Thyroid gland (tissue), 4 donors: ENCODE data around the gene KNCN. TPM values are rescaled to one million over a fixed set of nuclear protein-coding genes. Genes with fewer than 3 reads are reported as not detected.

Experiments
- DNase-seq, 2 donors: peaks; one replicate each; pipeline ENCODE4 v3.0.0-alpha.2; 2019
- H3K27ac ChIP-seq, 3 donors: fragments of 200-600 bp; sonication (generic); 1 replicate in 2 of 3; 2 replicates in 1 of 3; pipeline ENCODE4 v1.5.1; 2016 to 2019; ENCODE audit warnings: mild to moderate bottlenecking in 1 of 3, moderate library complexity in 1 of 3
- H3K27me3 ChIP-seq: fragments of 200-600 bp; sonication (generic); one replicate; pipeline ENCODE4 v1.5.1; 2019
- H3K36me3 ChIP-seq, 2 donors: fragments of 200-600 bp; sonication (generic); one replicate each; pipeline ENCODE4 v1.5.1; 2016 to 2019
- H3K4me1 ChIP-seq, 2 donors: fragments of 200-600 bp; sonication (generic); one replicate each; pipeline ENCODE4 v1.5.1; 2017 to 2019
- H3K4me3 ChIP-seq, 3 donors: fragments of 200-600 bp; sonication (generic); replicated peaks in 1 of 3; 1 replicate in 2 of 3; 2 replicates in 1 of 3; pipeline ENCODE4 v1.5.1; 2016; ENCODE audit warnings: mild to moderate bottlenecking in 1 of 3
- H3K9me3 ChIP-seq: fragments of 200-600 bp; sonication (generic); one replicate; pipeline ENCODE4 v1.5.1; 2017
- POLR2A ChIP-seq, 2 donors: fragments of 450-650 bp; IDR thresholded peaks; one replicate each; pipeline ENCODE4 v1.6.1; 2017; ENCODE audit warnings: antibody characterized with exemption in 2 of 2, mild to moderate bottlenecking in 2 of 2, moderate library complexity in 1 of 2
- WGBS, 2 donors: methylation state at CpG; one replicate each; pipeline ENCODE4 v1.1.5; 2017; 5-methylcytosine and 5-hydroxymethylcytosine counted together
- intact Hi-C: fragments of 100-400 bp; cut with DNase I; formaldehyde crosslinking; loops from one replicate; pipeline ENCODE4 v1.15.1; 2023
- total RNA-seq, 4 donors: library from RNA; depleted of rRNA; stranded (reverse); fragments of >200 nt; gene quantifications; one replicate each; pipeline ENCODE4 v1.2.3, GENCODE V29; 2016
- TF ChIP-seq, protein P1 (sequence below), 6 experiments: fragments of 200-600 bp in 3 of 6; fragments of 450-650 bp in 3 of 6; sonication (generic) in 3 of 6; IDR thresholded peaks; one replicate each; pipeline ENCODE4 v1.5.1; 2016 to 2019; ENCODE audit warnings: antibody characterized with exemption in 6 of 6, mild to moderate bottlenecking in 2 of 6, inconsistent platforms in 1 of 6, moderate library complexity in 1 of 6

KNCN gene
- total RNA-seq, 4 donors from 2014 or later = not detected

DNA sequence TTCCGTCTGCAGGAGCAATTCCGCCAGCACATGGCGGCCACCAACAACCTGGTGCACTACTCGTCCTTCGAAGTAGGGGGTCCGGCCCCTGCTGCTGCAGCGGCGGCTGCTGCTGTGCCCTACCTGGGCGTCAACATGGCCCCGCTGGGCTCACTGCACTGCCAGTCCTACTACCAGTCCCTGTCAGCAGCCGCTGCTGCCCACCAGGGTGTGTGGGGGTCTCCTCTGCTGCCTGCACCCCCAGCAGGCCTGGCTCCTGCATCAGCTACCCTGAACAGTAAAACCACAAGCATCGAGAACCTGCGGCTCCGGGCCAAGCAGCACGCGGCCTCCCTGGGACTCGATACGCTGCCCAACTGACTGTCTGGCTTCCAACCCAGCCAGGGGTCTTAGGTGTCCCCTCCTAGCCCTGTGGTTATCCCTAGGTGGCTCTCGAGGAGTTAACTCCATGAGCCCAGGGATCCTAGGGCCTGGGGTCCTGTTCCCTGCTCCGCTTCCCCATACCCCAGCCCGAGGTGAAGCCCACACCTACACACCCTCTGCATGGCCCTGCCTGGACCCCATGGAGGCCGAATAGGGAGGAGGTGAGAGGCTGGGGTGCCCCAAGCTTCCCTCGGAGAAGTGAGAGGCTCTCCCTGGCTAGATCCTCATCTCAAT, 39.2 kb downstream of the KNCN start:
- H3K27me3 ChIP-seq = no peaks in the 10 kb centered on the region
- intact Hi-C loops = no loop called here
- peaks cover 17 to 27% of the 10 kb centered on the region in 2 donors for H3K4me1 ChIP-seq
- WGBS, 2 donors = 84 to 87% methylated on average over 11 to 19 of the region's 23 CpGs
- TF ChIP-seq, protein P1, sequence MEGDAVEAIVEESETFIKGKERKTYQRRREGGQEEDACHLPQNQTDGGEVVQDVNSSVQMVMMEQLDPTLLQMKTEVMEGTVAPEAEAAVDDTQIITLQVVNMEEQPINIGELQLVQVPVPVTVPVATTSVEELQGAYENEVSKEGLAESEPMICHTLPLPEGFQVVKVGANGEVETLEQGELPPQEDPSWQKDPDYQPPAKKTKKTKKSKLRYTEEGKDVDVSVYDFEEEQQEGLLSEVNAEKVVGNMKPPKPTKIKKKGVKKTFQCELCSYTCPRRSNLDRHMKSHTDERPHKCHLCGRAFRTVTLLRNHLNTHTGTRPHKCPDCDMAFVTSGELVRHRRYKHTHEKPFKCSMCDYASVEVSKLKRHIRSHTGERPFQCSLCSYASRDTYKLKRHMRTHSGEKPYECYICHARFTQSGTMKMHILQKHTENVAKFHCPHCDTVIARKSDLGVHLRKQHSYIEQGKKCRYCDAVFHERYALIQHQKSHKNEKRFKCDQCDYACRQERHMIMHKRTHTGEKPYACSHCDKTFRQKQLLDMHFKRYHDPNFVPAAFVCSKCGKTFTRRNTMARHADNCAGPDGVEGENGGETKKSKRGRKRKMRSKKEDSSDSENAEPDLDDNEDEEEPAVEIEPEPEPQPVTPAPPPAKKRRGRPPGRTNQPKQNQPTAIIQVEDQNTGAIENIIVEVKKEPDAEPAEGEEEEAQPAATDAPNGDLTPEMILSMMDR (IDR thresholded peaks at IDR 0.05) = no peak
- TF ChIP-seq POLR2A (IDR thresholded peaks at IDR 0.05) = no peak
- no peak overlapping the region for H3K4me3 ChIP-seq
- no peak overlapping the region for H3K27ac ChIP-seq
- no peaks in the 10 kb centered on the region for H3K9me3 ChIP-seq
- H3K36me3 ChIP-seq = no peaks in the 10 kb centered on the region
- DNase-seq = no peak

- Histone ChIP-seq H3K27ac (no peak overlapping the region), H3K4me3 (no peak overlapping the region), H3K27me3 (no peaks in the 10 kb centered on the region), H3K4me1 (peaks cover 9 to 18% of the 10 kb centered on the region in 2 donors), H3K36me3 (no peaks in the 10 kb centered on the region), H3K9me3 (no peaks in the 10 kb centered on the region)
- DNase-seq = no peak
- no peak for TF ChIP-seq POLR2A (IDR thresholded peaks at IDR 0.05)
- TF ChIP-seq, protein P1 (IDR thresholded peaks at IDR 0.05) = no peak
- WGBS, 2 donors = 64 to 74% methylated on average over 6 to 8 of the region's 8 CpGs
- intact Hi-C loops = no loop called here
Measured at GRCh38 chr1:46510998-46511365, 40.5 kb downstream of the KNCN start.

GRCh38 chr1:46510341-46510997, 41.0 kb downstream of the KNCN start:
- no peak overlapping the region for H3K4me3 ChIP-seq
- H3K36me3 ChIP-seq = no peaks in the 10 kb centered on the region
- no peaks in the 10 kb centered on the region for H3K27me3 ChIP-seq
- 88 to 95% methylated on average over 18 to 19 of the region's 19 CpGs for WGBS, 2 donors
- no peaks in the 10 kb centered on the region for H3K9me3 ChIP-seq
- peaks cover 4 to 13% of the 10 kb centered on the region in 2 donors for H3K4me1 ChIP-seq
- intact Hi-C loops = no loop called here
- H3K27ac ChIP-seq = no peak overlapping the region
- no peak for DNase-seq
- no peak for TF ChIP-seq POLR2A (IDR thresholded peaks at IDR 0.05)
- TF ChIP-seq, protein P1 (IDR thresholded peaks at IDR 0.05) = no peak

GRCh38 chr1:46508757-46509156, 42.7 kb downstream of the KNCN start:
- Histone ChIP-seq H3K27me3 (no peaks in the 10 kb centered on the region), H3K9me3 (no peaks in the 10 kb centered on the region), H3K4me3 (no peak overlapping the region), H3K36me3 (no peaks in the 10 kb centered on the region), H3K4me1 (no peaks in the 10 kb centered on the region), H3K27ac (no peak overlapping the region)
- no peak for DNase-seq
- TF ChIP-seq, protein P1 (IDR thresholded peaks at IDR 0.05) = no peak
- no peak for TF ChIP-seq POLR2A (IDR thresholded peaks at IDR 0.05)
- 79 to 80% methylated on average over 4 to 5 of the region's 5 CpGs for WGBS, 2 donors
- intact Hi-C loops = no loop called here

DNA sequence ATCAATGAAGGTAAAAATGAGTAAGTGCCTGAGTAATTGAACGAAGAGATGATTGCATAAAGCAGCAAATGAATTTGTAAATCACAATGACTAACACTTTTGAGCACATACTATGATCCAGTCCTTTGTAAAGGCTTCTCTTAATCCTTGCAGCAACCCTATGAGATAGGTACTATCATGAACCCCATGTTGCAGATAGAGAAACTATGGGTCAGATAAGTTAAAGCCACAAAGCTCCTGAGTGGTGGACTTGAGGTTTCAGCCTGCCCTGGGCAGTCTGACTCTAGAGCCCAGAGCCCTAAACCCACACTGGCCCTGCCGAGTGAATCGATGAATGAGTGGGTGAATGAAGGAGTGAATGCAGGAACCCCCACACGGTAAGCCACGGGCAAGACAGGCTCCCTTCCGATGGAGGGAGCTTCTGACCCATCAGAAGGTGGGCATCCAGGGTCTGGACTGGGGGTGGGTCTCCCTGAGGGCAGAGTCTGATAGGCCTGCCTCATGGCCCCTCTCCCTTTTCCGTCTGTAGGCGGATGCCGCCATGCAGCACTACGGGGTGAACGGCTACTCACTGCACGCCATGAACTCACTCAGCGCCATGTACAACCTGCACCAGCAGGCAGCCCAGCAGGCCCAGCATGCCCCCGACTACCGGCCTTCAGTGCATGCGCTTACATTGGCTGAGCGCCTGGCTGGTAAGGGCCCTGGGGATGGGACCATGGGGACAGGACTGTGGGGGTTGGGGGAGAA, 44.8 kb downstream of the KNCN start:
- WGBS, 2 donors = 84 to 96% methylated on average over 11 to 12 of the region's 17 CpGs
- TF ChIP-seq POLR2A (IDR thresholded peaks at IDR 0.05) = no peak
- TF ChIP-seq, protein P1 (IDR thresholded peaks at IDR 0.05) = no peak
- H3K4me3 ChIP-seq = no peak overlapping the region
- H3K4me1 ChIP-seq = no peaks in the 10 kb centered on the region
- no peaks in the 10 kb centered on the region for H3K9me3 ChIP-seq
- intact Hi-C loops = no loop called here
- no peaks in the 10 kb centered on the region for H3K36me3 ChIP-seq
- no peak for DNase-seq
- no peaks in the 10 kb centered on the region for H3K27me3 ChIP-seq
- H3K27ac ChIP-seq = no peak overlapping the region
